ENCODE measurements around the gene PDPK1.
"Not testable (repeated sequence)": the region's sequence is repeated elsewhere in the genome, so short reads cannot be mapped to it uniquely, and the experiment has no call there.

PDPK1 gene

GRCh38 chr16:2539192-2539844, 1.5 kb downstream of the PDPK1 start:
- H3K9me3 ChIP-seq (replicated peaks; ENCODE audit: low read length); H3K27me3 ChIP-seq (ENCODE audit: control insufficient read depth, insufficient read depth, low read length); H3K36me3 ChIP-seq (ENCODE audit: insufficient read depth, low read length): not testable (repeated sequence)
- peaks cover 38% of the 10 kb centered on the region for H3K4me1 ChIP-seq (ENCODE audit: control insufficient read depth, insufficient read depth, low read length)
- peak overlapping the region; percentile 16 for H3K9ac ChIP-seq (ENCODE audit: low read depth, low read length)
- peak overlapping the region; percentile 20 for H3K4me3 ChIP-seq (ENCODE audit: low read length)
- H3K4me2 ChIP-seq (ENCODE audit: low read length) = peak overlapping the region; percentile 82

- not testable (repeated sequence) for H3K9me3 ChIP-seq (replicated peaks; ENCODE audit: low read length); H3K27me3 ChIP-seq (ENCODE audit: control insufficient read depth, insufficient read depth, low read length); H3K9ac ChIP-seq (ENCODE audit: low read depth, low read length); H3K36me3 ChIP-seq (ENCODE audit: insufficient read depth, low read length)
- peak overlapping the region; percentile 82 for H3K4me2 ChIP-seq (ENCODE audit: low read length)
- peak overlapping the region; percentile 20 for H3K4me3 ChIP-seq (ENCODE audit: low read length)
- H3K4me1 ChIP-seq (ENCODE audit: control insufficient read depth, insufficient read depth, low read length) = peaks cover 38% of the 10 kb centered on the region
These were observed 2.1 kb downstream of the PDPK1 start for GRCh38 chr16:2539845-2540458.

GRCh38 chr16:2540912-2541311, 3.1 kb downstream of the PDPK1 start:
- not testable (repeated sequence) for H3K9ac ChIP-seq (ENCODE audit: low read depth, low read length); H3K27me3 ChIP-seq (ENCODE audit: control insufficient read depth, insufficient read depth, low read length); H3K4me2 ChIP-seq (ENCODE audit: low read length); H3K9me3 ChIP-seq (replicated peaks; ENCODE audit: low read length); H3K4me3 ChIP-seq (ENCODE audit: low read length); H3K36me3 ChIP-seq (ENCODE audit: insufficient read depth, low read length)
- peaks cover 32% of the 10 kb centered on the region for H3K4me1 ChIP-seq (ENCODE audit: control insufficient read depth, insufficient read depth, low read length)

GRCh38 chr16:2541409-2541808, 3.6 kb downstream of the PDPK1 start:
- H3K4me1 ChIP-seq (ENCODE audit: control insufficient read depth, insufficient read depth, low read length) = peaks cover 27% of the 10 kb centered on the region
- H3K4me2 ChIP-seq (ENCODE audit: low read length); H3K27me3 ChIP-seq (ENCODE audit: control insufficient read depth, insufficient read depth, low read length); H3K9ac ChIP-seq (ENCODE audit: low read depth, low read length); H3K4me3 ChIP-seq (ENCODE audit: low read length); H3K36me3 ChIP-seq (ENCODE audit: insufficient read depth, low read length); H3K9me3 ChIP-seq (replicated peaks; ENCODE audit: low read length): not testable (repeated sequence)

- H3K27me3 ChIP-seq (ENCODE audit: control insufficient read depth, insufficient read depth, low read length); H3K9me3 ChIP-seq (replicated peaks; ENCODE audit: low read length); H3K4me2 ChIP-seq (ENCODE audit: low read length); H3K4me3 ChIP-seq (ENCODE audit: low read length); H3K9ac ChIP-seq (ENCODE audit: low read depth, low read length); H3K36me3 ChIP-seq (ENCODE audit: insufficient read depth, low read length): not testable (repeated sequence)
- H3K4me1 ChIP-seq (ENCODE audit: control insufficient read depth, insufficient read depth, low read length) = peaks cover 17% of the 10 kb centered on the region
These were observed 6.0 kb downstream of the PDPK1 start for GRCh38 chr16:2543771-2544170.

- not testable (repeated sequence) for H3K36me3 ChIP-seq (ENCODE audit: insufficient read depth, low read length); H3K9me3 ChIP-seq (replicated peaks; ENCODE audit: low read length); H3K27me3 ChIP-seq (ENCODE audit: control insufficient read depth, insufficient read depth, low read length); H3K4me2 ChIP-seq (ENCODE audit: low read length); H3K4me1 ChIP-seq (ENCODE audit: control insufficient read depth, insufficient read depth, low read length); H3K4me3 ChIP-seq (ENCODE audit: low read length); H3K9ac ChIP-seq (ENCODE audit: low read depth, low read length)
These were observed 12.6 kb downstream of the PDPK1 start for GRCh38 chr16:2550283-2550878.

- not testable (repeated sequence) for H3K4me3 ChIP-seq (ENCODE audit: low read length); H3K9ac ChIP-seq (ENCODE audit: low read depth, low read length); H3K27me3 ChIP-seq (ENCODE audit: control insufficient read depth, insufficient read depth, low read length); H3K9me3 ChIP-seq (replicated peaks; ENCODE audit: low read length); H3K4me2 ChIP-seq (ENCODE audit: low read length); H3K36me3 ChIP-seq (ENCODE audit: insufficient read depth, low read length); H3K4me1 ChIP-seq (ENCODE audit: control insufficient read depth, insufficient read depth, low read length)
These were observed 13.6 kb downstream of the PDPK1 start for GRCh38 chr16:2551420-2551889.

GRCh38 chr16:2554709-2555425, 17.0 kb downstream of the PDPK1 start:
- H3K36me3 ChIP-seq (ENCODE audit: insufficient read depth, low read length); H3K4me2 ChIP-seq (ENCODE audit: low read length); H3K9me3 ChIP-seq (replicated peaks; ENCODE audit: low read length); H3K4me3 ChIP-seq (ENCODE audit: low read length); H3K27me3 ChIP-seq (ENCODE audit: control insufficient read depth, insufficient read depth, low read length); H3K9ac ChIP-seq (ENCODE audit: low read depth, low read length); H3K4me1 ChIP-seq (ENCODE audit: control insufficient read depth, insufficient read depth, low read length): not testable (repeated sequence)

- H3K4me2 ChIP-seq (ENCODE audit: low read length); H3K36me3 ChIP-seq (ENCODE audit: insufficient read depth, low read length); H3K9ac ChIP-seq (ENCODE audit: low read depth, low read length); H3K27me3 ChIP-seq (ENCODE audit: control insufficient read depth, insufficient read depth, low read length); H3K9me3 ChIP-seq (replicated peaks; ENCODE audit: low read length); H3K4me3 ChIP-seq (ENCODE audit: low read length); H3K4me1 ChIP-seq (ENCODE audit: control insufficient read depth, insufficient read depth, low read length): not testable (repeated sequence)
These were observed 19.3 kb downstream of the PDPK1 start for GRCh38 chr16:2557150-2557549.

- H3K27me3 ChIP-seq (ENCODE audit: control insufficient read depth, insufficient read depth, low read length); H3K4me1 ChIP-seq (ENCODE audit: control insufficient read depth, insufficient read depth, low read length); H3K9ac ChIP-seq (ENCODE audit: low read depth, low read length); H3K4me3 ChIP-seq (ENCODE audit: low read length); H3K4me2 ChIP-seq (ENCODE audit: low read length); H3K9me3 ChIP-seq (replicated peaks; ENCODE audit: low read length); H3K36me3 ChIP-seq (ENCODE audit: insufficient read depth, low read length): not testable (repeated sequence)
These were observed 22.4 kb downstream of the PDPK1 start for GRCh38 chr16:2560131-2560797.

- H3K4me3 ChIP-seq (ENCODE audit: low read length); H3K27me3 ChIP-seq (ENCODE audit: control insufficient read depth, insufficient read depth, low read length); H3K4me1 ChIP-seq (ENCODE audit: control insufficient read depth, insufficient read depth, low read length); H3K36me3 ChIP-seq (ENCODE audit: insufficient read depth, low read length); H3K4me2 ChIP-seq (ENCODE audit: low read length); H3K9me3 ChIP-seq (replicated peaks; ENCODE audit: low read length); H3K9ac ChIP-seq (ENCODE audit: low read depth, low read length): not testable (repeated sequence)
These were observed 22.9 kb downstream of the PDPK1 start for GRCh38 chr16:2560798-2561133.

Measured in skeletal muscle satellite cell (primary cell).